ENCODE measurements around the gene TOR1AIP1. TPM values are rescaled to one million over a fixed set of nuclear protein-coding genes. Genes with fewer than 3 reads are reported as not detected.
A peak's percentile ranks its signal among the peaks of the same experiment; 100 is the strongest.

Gene TOR1AIP1
- total RNA-seq, 1 donor from 2014 or later = 21.6 TPM

GRCh38 chr1:179921472-179921871, 39.4 kb downstream of the TOR1AIP1 start:
- peak; percentile 59 for DNase-seq (ENCODE audit: low spot score)
- Mint-ChIP-seq H3K9me3 (no peaks in the 10 kb centered on the region), H3K36me3 (peaks cover 17% of the 10 kb centered on the region), H3K4me3 (no peak overlapping the region), H3K4me1 (peaks cover 16% of the 10 kb centered on the region), H3K27me3 (ENCODE audit: insufficient read depth, low read depth) (no peaks in the 10 kb centered on the region), H3K27ac (peak overlapping the region; percentile 68)
- Histone ChIP-seq H3K9ac (no peak overlapping the region), H4K20me1 (ENCODE audit: low read depth) (no peaks in the 10 kb centered on the region), H3K36me3 (peaks cover 4% of the 10 kb centered on the region), H3K4me3 (no peak overlapping the region), H3F3A (ENCODE audit: low read depth) (peaks cover 13% of the 10 kb centered on the region), H3K27me3 (no peaks in the 10 kb centered on the region), H3K9me3 (ENCODE audit: low read depth) (no peaks in the 10 kb centered on the region), H3K4me1 (peaks cover 15% of the 10 kb centered on the region), H3K4me2 (peak overlapping the region; percentile 8), H2AFZ (replicated peaks) (no peak overlapping the region), H3K79me2 (ENCODE audit: low read depth) (no peaks in the 10 kb centered on the region), H3K27ac (peak overlapping the region; percentile 11)
- TF ChIP-seq EZH2 (IDR thresholded peaks at IDR 0.05) = no peak
- TF ChIP-seq, protein P1, sequence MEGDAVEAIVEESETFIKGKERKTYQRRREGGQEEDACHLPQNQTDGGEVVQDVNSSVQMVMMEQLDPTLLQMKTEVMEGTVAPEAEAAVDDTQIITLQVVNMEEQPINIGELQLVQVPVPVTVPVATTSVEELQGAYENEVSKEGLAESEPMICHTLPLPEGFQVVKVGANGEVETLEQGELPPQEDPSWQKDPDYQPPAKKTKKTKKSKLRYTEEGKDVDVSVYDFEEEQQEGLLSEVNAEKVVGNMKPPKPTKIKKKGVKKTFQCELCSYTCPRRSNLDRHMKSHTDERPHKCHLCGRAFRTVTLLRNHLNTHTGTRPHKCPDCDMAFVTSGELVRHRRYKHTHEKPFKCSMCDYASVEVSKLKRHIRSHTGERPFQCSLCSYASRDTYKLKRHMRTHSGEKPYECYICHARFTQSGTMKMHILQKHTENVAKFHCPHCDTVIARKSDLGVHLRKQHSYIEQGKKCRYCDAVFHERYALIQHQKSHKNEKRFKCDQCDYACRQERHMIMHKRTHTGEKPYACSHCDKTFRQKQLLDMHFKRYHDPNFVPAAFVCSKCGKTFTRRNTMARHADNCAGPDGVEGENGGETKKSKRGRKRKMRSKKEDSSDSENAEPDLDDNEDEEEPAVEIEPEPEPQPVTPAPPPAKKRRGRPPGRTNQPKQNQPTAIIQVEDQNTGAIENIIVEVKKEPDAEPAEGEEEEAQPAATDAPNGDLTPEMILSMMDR (IDR thresholded peaks at IDR 0.05) = no peak
- no peak for TF ChIP-seq EZH2phosphoT487 (IDR thresholded peaks at IDR 0.05)

DNA sequence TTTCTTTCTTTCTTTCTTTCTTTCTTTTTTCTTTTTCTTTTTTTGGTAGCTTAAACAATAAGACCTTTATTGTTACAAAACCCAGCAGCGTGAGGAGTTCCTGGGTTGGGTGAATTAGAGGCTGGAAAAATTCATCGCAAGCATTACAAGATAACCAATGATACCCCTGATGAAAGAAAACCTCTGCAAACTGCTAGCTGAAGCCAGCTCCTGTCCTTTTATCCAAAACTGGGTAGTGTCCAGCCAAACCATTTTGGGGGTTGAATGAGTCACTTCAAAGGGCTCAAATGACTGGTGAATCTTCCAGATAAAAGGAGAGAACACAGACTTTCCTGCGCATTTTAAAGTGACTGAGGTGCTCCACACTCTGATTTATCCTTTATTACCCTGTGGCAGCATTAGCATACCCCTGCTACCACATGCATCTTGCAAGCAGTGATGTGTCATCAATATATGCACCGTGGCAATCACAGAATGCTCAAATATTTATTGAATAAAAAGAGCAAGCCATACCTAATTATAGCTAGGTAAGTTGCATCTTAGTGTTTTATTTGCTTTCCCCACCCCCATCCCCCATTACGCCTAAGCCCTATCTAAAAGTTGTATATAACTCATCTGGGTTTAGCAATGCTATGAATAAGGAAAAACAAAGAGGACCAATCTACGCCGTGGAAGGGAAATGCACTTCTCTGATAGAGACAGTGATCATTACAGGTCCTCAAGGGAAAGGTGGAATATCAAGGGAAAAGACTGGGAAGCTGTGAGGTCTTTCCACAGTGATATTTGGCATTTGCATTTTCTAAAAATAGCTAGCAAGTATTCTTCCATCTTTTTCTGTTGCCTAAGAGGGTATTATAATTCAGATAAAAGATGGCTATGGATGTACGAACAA, 40.1 kb downstream of the TOR1AIP1 start:
- Histone ChIP-seq H3K79me2 (ENCODE audit: low read depth) (no peaks in the 10 kb centered on the region), H3K27me3 (no peaks in the 10 kb centered on the region), H2AFZ (replicated peaks) (no peak overlapping the region), H3F3A (ENCODE audit: low read depth) (peaks cover 13% of the 10 kb centered on the region), H3K27ac (peak overlapping the region; percentile 41), H3K4me2 (peak overlapping the region; percentile 8), H3K9me3 (ENCODE audit: low read depth) (no peaks in the 10 kb centered on the region), H4K20me1 (ENCODE audit: low read depth) (no peaks in the 10 kb centered on the region), H3K36me3 (peaks cover 4% of the 10 kb centered on the region), H3K9ac (no peak overlapping the region), H3K4me3 (no peak overlapping the region), H3K4me1 (peaks cover 15% of the 10 kb centered on the region)
- no peak for TF ChIP-seq EZH2phosphoT487 (IDR thresholded peaks at IDR 0.05)
- no peak for TF ChIP-seq EZH2 (IDR thresholded peaks at IDR 0.05)
- TF ChIP-seq, protein P1 (IDR thresholded peaks at IDR 0.05) = no peak
- H3K9me3 Mint-ChIP-seq = no peaks in the 10 kb centered on the region
- peaks cover 16% of the 10 kb centered on the region for H3K4me1 Mint-ChIP-seq
- peak; percentile 3 for DNase-seq (ENCODE audit: low spot score)
- no peaks in the 10 kb centered on the region for H3K27me3 Mint-ChIP-seq (ENCODE audit: insufficient read depth, low read depth)
- no peak overlapping the region for H3K27ac Mint-ChIP-seq
- H3K36me3 Mint-ChIP-seq = peaks cover 16% of the 10 kb centered on the region
- no peak overlapping the region for H3K4me3 Mint-ChIP-seq

- Histone ChIP-seq H3K36me3 (peaks cover 4% of the 10 kb centered on the region), H3K9me3 (ENCODE audit: low read depth) (no peaks in the 10 kb centered on the region), H3K27me3 (no peaks in the 10 kb centered on the region), H3K27ac (no peak overlapping the region), H3F3A (ENCODE audit: low read depth) (peaks cover 13% of the 10 kb centered on the region), H3K4me2 (no peak overlapping the region), H3K9ac (no peak overlapping the region), H2AFZ (replicated peaks) (no peak overlapping the region), H3K79me2 (ENCODE audit: low read depth) (no peaks in the 10 kb centered on the region), H4K20me1 (ENCODE audit: low read depth) (no peaks in the 10 kb centered on the region), H3K4me3 (no peak overlapping the region), H3K4me1 (peaks cover 15% of the 10 kb centered on the region)
- Mint-ChIP-seq H3K27me3 (ENCODE audit: insufficient read depth, low read depth) (no peaks in the 10 kb centered on the region), H3K9me3 (no peaks in the 10 kb centered on the region), H3K27ac (no peak overlapping the region), H3K36me3 (peaks cover 12% of the 10 kb centered on the region), H3K4me3 (no peak overlapping the region), H3K4me1 (peaks cover 16% of the 10 kb centered on the region)
- TF ChIP-seq EZH2 (IDR thresholded peaks at IDR 0.05) (no peak), EZH2phosphoT487 (IDR thresholded peaks at IDR 0.05) (no peak)
- TF ChIP-seq, protein P1 (IDR thresholded peaks at IDR 0.05) = no peak
- no peak for DNase-seq (ENCODE audit: low spot score)
Observed at GRCh38 chr1:179923029-179923428, 40.9 kb downstream of the TOR1AIP1 start.
